HG03196 (cell line): ENCODE measurements around the gene LPIN3.

ENCODE experiments used
- ATAC-seq: cut with Tn5 transposase; IDR thresholded peaks from one replicate; pipeline ENCODE4 v1.9.1; 2021; ENCODE audit not compliant: unreplicated experiment

The LPIN3 gene

GRCh38 chr20:41390889-41391288, 50.3 kb downstream of the LPIN3 start:
- no peak for ATAC-seq

DNA sequence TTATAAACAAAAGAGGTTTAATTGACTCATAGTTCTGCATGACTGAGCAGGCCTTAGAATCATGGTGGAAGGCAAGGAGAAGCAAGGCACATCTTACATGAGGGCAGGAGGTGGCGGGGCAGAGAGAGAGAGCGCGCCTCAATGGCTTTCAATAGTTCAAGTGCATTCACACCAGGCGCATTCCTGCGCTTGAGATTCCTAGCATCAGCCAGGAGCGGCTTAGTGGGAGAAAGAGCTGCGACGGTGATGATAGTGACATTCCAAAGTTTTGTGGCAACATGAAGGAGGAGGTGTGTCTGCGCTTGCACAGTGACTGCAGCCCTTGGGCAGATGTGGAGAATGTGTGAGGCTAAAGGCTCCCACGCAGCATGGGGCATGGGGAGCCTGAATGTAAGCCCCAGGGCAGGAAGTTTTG, 51.0 kb downstream of the LPIN3 start:
- no peak for ATAC-seq

DNA sequence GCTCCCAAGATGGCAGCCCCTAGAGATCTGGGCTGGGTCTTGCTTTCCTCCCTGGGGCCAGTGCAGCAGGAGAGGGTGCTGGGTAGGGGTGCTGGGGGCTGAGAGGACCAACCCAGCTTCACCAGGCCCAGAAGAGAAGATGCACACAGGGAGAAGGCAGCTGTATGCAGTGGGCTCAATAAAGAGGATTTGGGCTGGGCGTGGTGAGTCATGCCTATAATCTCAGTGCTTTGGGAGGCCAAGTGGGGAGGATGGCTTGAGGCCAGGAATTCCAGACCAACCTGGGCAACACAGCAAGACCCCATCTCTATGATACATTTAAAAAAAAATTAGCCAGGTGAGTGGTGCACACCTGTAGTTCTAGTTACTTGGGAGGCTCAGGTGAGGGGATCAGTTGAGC, 51.7 kb downstream of the LPIN3 start:
- no peak for ATAC-seq

GRCh38 chr20:41392871-41393704, 52.5 kb downstream of the LPIN3 start:
- ATAC-seq: no peak

GRCh38 chr20:41393705-41394066, 53.1 kb downstream of the LPIN3 start:
- ATAC-seq: no peak

DNA sequence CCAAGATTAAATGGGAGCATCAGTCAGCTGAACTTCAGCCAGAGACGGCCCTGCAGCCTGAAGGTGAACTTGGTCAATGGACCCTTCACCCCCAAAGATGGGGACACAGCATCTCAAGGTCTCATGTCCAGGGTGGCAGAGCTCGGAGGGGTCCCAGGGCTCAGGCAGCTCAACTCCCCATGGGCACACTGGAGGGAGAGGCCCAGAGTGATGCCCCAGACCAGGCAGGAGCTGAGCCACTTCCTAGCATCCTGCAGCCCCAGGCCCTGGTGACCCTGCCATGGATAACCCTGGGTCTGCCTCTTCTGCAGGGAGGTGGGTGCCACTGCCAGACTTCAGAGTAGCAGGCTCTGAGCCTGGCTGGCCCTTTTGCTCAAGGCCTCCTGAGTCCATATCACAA, 53.5 kb downstream of the LPIN3 start:
- no peak for ATAC-seq

- ATAC-seq: no peak
Measured at GRCh38 chr20:41394931-41395666, 54.5 kb downstream of the LPIN3 start.

DNA sequence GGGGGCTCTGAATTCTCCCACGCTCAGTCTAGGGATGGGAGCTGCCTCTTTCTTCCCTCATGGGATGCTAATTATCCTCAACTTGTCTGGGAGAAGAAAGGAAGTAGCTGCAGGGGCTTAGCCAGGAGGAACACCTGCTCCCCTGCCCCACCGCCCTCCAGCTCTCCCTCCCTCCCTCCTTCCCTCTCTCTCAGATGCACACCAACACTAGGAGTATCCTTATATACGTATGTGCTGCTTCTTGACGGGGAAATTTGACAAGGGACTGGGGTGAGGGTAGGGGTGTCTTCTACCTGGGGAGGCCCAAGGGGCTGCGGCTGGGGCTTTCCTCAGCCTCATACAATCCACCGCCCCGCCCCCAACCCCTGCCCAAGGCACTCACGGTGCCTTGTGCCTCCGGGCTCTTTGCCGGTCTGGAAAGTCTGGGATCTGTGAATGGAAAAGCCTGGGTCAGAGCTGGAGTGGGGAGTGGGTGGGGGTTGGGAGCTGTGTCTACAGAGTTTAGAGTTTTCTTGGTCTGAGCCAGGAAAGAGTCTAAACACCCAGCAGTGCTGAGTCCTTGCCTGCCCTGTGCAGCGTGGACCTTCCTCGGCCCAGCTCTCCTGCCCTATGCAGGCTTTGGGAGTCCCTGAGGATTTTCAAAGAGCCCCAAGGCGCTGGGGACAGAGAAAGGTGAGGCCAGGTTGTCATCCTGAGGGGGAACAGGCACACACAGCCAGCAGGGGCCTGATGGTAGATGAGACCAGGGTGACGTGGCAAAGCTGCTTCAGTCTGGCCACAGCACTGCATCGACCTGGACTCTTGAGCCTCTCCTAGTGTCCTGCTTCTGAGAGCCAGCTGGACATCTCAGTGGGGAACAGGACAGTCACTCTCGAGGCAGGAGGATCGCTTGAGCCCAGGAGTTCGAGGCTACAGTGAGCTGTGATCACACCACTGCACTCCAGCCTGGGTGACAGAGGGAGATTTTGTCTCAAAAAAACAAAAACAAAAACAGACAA, 55.3 kb downstream of the LPIN3 start:
- ATAC-seq: no peak

GRCh38 chr20:41398408-41398807, 57.8 kb downstream of the LPIN3 start:
- no peak for ATAC-seq

GRCh38 chr20:41403604-41404003, 63.0 kb downstream of the LPIN3 start:
- no peak for ATAC-seq

DNA sequence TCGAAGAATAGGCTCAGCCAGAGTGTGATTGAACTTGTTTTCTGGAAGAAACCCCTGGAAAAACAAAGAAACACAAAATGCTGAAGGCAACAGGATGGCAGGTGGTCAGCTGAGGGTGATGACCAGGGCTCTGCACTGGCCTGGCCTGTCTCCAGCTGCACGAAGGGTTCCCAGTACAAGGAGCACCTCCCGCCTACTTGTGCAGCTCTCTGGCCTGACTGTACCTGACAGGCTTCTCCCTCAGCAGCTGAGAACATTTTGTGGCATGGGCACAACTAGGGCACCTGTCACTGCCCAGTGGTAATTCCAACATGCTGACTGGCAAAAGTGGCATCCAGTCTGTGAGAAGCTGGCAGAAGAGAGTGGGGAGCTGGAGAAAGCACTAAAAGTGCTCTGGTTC, 64.8 kb downstream of the LPIN3 start:
- no peak for ATAC-seq

DNA sequence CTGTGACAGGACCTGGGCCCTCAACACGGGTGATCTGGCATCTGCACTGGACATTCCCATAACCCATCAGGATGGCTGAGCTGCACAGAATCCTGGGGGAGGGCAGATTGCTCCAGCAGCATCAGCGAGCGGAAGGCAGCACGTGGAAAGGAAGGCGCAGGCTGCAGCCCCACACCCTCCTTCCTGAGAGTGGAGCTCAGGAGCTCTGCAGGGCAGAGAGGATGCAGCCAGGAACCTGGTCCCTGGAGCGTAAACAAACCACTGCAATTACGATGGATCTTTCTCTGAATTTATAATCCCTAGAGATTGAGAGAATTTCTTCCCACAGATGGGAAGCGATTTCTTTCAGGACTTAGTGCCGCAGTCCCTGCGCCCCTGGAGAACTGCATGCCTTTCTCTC, 65.7 kb downstream of the LPIN3 start:
- no peak for ATAC-seq

- no peak for ATAC-seq
Measured at GRCh38 chr20:41406896-41407444, 66.3 kb downstream of the LPIN3 start.

DNA sequence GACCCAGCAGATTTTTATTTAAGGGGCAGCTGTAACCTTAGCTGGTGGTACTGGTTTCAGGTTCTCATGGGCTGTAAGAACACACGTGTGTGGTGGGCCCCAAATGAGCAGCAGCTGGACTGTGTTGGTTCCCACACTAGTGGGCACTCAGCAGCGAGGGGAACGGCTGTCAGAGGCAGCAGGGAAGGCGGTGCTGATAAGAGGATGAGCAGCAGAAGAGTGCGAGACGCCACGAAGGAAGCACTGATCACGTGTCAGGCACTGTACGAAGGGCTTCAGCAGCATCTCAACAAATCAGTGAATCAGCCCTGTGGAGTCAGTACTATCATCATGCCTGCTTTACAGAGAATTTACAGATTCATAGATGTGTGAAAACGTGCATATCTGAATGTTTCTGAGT, 67.0 kb downstream of the LPIN3 start:
- no peak for ATAC-seq

GRCh38 chr20:41408156-41408794, 67.7 kb downstream of the LPIN3 start:
- ATAC-seq: peak; percentile 73

DNA sequence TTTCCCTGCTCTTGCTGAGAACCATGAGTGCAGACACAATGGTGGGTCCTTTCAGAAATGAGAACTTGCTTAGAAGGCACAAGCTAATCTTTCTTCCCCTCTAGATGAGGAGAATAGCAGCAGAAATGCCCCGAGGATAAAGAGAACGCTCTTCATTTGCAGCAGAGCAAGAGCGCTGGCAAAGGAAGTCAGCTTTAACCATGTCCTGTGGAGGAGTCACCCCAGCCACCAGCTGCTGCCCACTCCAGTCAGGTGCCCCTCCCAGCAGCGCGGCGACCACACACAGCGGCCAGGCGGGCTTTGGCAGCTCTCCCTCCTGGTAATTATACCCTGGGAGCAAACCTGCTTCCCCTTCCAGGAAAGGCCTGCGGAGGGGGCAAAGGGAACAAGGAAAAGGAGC, 68.4 kb downstream of the LPIN3 start:
- ATAC-seq: no peak
